GM19023 (cell line): Measurements from ENCODE around the gene ESD.
"Not testable (repeated sequence)": the region's sequence is repeated elsewhere in the genome, so short reads cannot be mapped to it uniquely, and the experiment has no call there.

Experiments used
- ATAC-seq: cut with Tn5 transposase; IDR thresholded peaks from one replicate; pipeline ENCODE4 v1.9.1; 2021; ENCODE audit warnings: mild to moderate bottlenecking, moderate library complexity; ENCODE audit not compliant: unreplicated experiment

Gene ESD

GRCh38 chr13:46796515-46797474 is at the start of gene ESD:
Gene ESD (minus strand): TSS chr13:46797161. CDS start chr13:46791413, 5,748 bp downstream.
- ATAC-seq, result peak; percentile 92

DNA sequence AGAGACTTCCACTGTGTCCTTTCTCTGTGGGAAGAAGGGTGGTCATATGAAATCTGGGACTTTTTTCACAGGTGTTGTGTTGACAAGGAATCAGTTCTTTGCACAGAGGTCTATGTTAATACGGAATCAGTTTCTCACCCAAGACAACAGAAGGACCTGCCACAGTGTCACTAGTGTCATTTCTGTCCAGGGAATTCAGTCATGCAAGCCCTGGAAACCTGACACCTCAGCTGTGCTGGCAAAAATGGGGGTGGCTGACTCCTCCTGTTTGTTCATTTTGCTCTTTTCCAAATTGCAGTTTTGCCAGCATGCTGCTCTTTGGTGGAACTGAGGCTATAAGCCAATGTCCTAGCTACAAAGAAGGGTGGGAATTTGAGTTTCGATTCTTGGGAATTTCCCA is 49.8 kb upstream of the ESD start:
- no peak for ATAC-seq

GRCh38 chr13:46845146-46845545 is 48.2 kb upstream of the ESD start:
- no peak for ATAC-seq

GRCh38 chr13:46844431-46844830 is 47.5 kb upstream of the ESD start:
- ATAC-seq, result no peak

- no peak for ATAC-seq
These were observed 42.4 kb upstream of the ESD start for GRCh38 chr13:46839399-46839798.

GRCh38 chr13:46834657-46835056 is 37.7 kb upstream of the ESD start:
- ATAC-seq, result no peak

- no peak for ATAC-seq
These were observed 34.7 kb upstream of the ESD start for GRCh38 chr13:46831588-46832194.

DNA sequence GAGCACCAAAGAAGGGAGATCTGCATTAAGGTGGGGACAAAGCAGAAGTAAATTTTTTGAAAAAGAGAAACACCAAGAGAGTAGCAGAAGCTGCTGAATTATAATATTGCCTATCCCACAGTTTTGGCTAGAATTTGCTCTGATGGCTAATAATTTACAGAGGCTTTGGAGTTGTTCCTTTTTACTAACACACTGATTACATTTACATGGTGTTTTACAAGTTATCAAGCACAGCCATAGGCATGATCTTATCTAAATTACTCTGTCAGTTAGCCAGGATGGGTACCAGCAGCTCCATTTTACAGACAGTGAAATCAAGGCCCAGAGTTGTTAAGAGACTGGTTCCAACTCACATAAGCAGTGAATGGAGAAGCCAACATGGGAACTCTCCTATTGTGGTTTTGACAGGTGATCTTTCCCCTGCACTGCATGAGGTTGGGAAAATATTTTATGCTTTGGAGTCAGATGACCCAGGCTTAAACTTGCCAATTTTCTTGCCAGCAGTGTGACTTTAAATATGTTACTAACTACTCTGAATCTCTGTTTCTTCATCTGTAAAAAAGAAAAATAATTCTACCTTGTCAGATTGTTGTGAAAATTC is 33.5 kb upstream of the ESD start:
- no peak for ATAC-seq

- no peak for ATAC-seq
These were observed 25.6 kb upstream of the ESD start for GRCh38 chr13:46822551-46822950.

DNA sequence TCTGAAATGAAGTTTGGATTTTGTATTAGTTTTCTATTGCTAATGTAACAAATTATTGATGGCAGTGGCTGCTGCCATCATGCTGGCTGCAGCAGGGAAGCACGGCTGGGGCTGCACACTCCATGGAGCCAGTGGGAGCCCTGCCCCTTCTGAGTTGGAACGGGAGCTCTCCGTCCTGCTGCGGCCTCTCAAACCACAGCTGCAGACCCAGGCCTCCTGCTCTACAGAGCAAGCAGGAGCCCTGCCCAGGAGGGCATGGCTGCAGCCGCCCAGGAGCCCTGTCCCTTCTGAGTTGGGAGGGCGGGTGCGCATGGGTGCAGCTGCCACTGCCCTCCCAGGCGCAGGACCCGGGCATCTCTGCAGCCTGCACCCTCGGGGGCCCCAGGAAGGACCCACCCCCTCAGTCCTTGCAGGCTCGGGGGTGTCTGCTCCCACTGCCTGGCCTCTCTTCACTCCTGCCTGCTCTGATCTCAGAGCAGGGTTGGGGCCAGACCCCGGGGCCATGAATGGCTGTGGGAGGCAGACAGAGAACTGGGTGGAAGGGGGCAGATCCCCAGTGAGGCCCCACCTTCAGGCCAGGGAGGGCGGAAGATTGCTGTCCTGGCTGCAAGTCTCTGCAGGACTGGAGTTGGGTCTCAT is 21.0 kb upstream of the ESD start:
- ATAC-seq, result no peak

DNA sequence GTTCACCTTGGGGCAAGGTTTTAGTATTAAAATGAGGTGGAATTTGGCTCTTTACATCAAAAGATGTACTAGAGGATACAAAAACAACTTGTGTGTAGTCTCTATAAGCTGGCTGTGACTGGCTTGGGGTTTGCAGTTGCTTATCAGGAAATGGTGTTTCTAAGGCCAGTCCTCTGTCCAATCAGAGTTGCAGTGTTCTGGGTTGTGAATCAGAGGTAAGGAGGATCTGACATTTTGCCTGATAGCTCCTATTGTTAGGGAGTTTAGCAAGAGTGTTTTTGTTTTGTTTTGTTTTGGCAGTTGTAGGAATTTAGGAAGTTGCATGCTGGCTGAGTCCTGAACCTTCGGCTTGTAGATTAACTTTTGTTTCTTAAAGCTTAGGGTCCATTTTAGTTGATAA is 20.1 kb upstream of the ESD start:
- ATAC-seq, result no peak

- no peak for ATAC-seq
These were observed 19.4 kb upstream of the ESD start for GRCh38 chr13:46816371-46816770.

DNA sequence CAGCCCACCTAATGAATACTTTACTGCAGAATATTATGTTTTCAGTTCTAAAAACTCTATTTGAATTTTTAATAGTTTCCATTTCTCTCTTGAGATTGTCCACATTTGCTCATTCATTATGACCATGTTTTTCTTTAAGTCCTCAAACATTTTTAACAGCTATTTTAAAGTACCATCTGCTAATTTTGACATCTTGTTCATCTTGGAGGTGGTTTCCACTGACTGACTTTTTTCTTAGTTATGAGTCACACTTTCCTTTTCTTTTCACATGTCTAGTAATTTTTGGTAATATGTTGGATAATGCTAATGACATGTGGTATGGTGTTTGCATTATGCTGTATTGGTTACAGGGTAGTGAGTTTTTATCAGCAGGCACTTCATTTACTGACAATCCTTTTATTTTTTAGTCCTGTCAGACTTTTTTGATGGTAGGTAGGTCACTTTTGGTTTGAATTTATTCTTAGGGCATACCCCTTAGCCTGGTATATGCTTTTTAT is 15.4 kb upstream of the ESD start:
- no peak for ATAC-seq

- no peak for ATAC-seq
These were observed 13.5 kb upstream of the ESD start for GRCh38 chr13:46810440-46810839.

DNA sequence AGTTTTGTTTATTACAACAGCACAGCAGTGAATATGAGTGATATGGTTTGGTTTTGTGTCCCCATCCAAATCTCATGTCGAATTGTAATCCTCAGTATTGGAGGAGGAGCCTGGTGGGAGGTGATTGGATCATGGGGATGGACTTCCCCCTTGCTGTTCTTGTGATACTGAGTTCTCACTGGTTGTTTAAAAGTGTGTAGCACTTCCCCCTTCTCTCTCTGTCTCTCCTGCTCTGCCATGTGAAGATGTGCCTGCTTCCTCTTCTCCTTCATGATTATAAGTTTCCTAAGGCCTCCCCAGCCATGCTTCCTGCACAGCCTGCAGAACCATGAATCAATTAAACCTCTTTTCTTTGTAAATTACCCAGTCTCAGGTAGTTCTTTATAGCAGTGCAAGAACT is 8.0 kb upstream of the ESD start:
- ATAC-seq, result not testable (repeated sequence)

GRCh38 chr13:46804391-46804815 is 7.4 kb upstream of the ESD start:
- no peak for ATAC-seq

- no peak for ATAC-seq
These were observed 6.6 kb upstream of the ESD start for GRCh38 chr13:46803586-46803985.

GRCh38 chr13:46801858-46802257 is 4.9 kb upstream of the ESD start:
- ATAC-seq, result no peak

DNA sequence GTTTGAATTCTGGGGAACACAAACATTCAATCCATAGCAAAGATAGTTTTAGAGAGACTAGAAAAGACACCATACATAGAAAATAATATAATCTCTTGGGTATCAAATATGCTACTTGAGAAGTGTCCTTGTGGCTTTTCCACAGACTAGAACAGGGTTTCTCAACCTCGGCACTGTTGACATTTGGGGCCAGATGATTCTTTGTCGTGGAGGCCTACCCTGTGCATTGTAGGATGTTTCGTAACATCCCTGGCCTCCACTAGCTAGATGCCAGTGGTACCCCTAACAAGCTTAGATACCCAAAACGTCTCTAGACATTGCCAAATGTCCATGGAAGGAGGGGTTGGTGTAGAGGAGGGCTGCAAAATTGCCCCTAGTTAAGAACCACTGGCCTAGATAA is 2.2 kb upstream of the ESD start:
- no peak for ATAC-seq

DNA sequence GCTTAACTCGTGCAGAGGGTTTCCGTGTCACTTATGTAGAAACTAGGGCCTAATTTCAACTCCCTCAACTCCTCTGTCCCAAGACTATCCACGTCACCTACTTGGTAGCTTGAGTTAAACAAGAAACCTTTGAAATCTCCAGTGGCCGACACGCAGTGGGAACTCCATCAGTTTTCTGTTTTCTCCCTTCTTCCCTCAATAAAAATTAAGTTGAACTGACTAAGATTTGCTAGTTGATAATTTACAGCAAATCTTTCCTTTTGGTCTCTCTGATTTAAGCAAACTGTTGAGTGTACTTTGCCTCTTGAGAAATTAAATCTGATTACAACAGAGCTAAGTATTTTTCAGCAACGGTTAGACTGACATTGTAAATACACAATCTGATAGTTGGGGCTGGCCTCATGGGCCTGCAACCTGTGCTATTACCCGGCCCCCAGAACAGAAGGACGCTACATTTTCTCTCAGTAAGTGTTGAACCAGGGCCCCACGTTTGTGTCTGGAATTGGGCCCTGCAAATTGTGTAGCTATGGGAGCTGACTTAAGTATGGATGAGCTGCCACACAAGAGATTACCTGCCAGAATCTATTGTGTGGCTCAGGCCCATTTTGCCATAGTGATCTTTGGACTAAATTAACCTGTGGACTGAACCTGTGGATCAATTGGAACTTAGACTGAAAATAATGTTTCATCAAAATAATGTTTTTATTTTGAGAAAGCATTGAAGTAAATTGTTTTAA is 708 bp upstream of the ESD start:
- no peak for ATAC-seq

DNA sequence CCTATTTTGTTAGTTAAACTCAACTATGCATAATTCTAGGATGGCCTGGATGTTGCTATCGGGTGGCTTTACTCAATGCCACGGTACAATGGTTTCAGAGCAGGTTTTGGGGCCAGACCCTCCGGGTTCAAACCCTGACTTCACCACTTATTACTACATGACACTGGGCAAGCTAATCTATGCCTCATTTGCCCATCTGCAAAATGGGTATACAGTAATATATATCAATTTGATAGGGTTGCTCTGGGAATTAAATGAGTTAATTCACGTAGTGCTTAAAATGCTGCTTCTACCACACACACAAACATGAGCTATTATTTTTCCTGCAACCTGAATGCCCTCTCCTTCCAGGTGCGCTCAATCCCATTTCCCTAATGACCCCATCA is 839 bp downstream of the ESD start:
- no peak for ATAC-seq
